ENCODE results near the gene NOL11. TPM values are rescaled to one million over a fixed set of nuclear protein-coding genes. Genes with fewer than 3 reads are reported as not detected.

Gene NOL11
- total and polyA plus RNA-seq, 8 donors: 9.0 to 84.6 (median 32.7) TPM

DNA sequence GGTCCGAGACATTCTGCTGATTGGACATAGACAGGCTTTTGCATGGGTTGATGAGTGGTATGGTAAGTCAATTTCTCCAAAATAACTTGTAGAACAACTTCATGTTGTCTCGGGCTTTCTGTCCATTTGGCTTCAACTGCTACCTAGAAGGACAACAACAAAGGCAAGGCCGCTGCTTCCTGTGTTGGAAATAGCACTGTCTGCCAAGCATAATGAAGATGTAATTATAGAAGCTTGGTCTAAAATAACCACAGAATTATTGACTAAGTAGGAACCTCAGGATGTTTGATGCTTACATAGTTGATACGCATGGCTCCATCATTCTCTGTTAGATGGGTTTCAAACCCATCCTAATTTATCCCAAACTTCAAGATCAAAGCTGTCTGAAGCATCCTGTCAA is 42.3 kb upstream of the NOL11 start:
- Histone ChIP-seq H3K27me3 (no peaks in the 10 kb centered on the region), H3K9me3 (no peaks in the 10 kb centered on the region), H3K36me3 (peaks cover 0 to 31% (median 20%) of the 10 kb centered on the region in 4 donors), H3K27ac (no peak overlapping the region), H3K4me3 (no peak overlapping the region), H3K4me1 (peaks cover 0 to 8% (median 0%) of the 10 kb centered on the region in 4 donors)
- intact Hi-C loops (cut with DNase I; ENCODE audit: low total_unique reads): no loop called here
- 90 to 95% (median 91%) methylated on average over 4 of the region's 4 CpGs for WGBS, 5 donors
- TF ChIP-seq POLR2AphosphoS5 (IDR thresholded peaks at IDR 0.05) (no peak), EP300 (IDR thresholded peaks at IDR 0.05) (no peak), CTCF (IDR thresholded peaks at IDR 0.05) (no peak)
- DNase-seq: no peak

- intact Hi-C loops (cut with DNase I; ENCODE audit: low total_unique reads): no loop called here
- Histone ChIP-seq H3K4me3 (no peak overlapping the region), H3K36me3 (peaks cover 0 to 26% (median 20%) of the 10 kb centered on the region in 4 donors), H3K9me3 (no peaks in the 10 kb centered on the region), H3K27me3 (no peaks in the 10 kb centered on the region), H3K27ac (no peak overlapping the region), H3K4me1 (peaks cover 0 to 1% (median 0%) of the 10 kb centered on the region in 4 donors)
- DNase-seq: no peak
- no peak for TF ChIP-seq CTCF (IDR thresholded peaks at IDR 0.05)
- no peak for TF ChIP-seq POLR2A (IDR thresholded peaks at IDR 0.05)
- TF ChIP-seq POLR2AphosphoS5 (IDR thresholded peaks at IDR 0.05): no peak
- no peak for TF ChIP-seq EP300 (IDR thresholded peaks at IDR 0.05)
- WGBS, 5 donors: 53 to 67% (median 63%) methylated on average over 4 of the region's 4 CpGs
Measured at GRCh38 chr17:67676305-67676704, 41.4 kb upstream of the NOL11 start.

GRCh38 chr17:67678414-67678813 is 39.3 kb upstream of the NOL11 start:
- 88 to 96% (median 96%) methylated on average over 2 of the region's 2 CpGs for WGBS, 5 donors
- no peak for TF ChIP-seq CTCF (IDR thresholded peaks at IDR 0.05)
- DNase-seq: no peak
- H3K4me1 ChIP-seq: no peaks in the 10 kb centered on the region
- no peak overlapping the region for H3K4me3 ChIP-seq
- intact Hi-C loops (cut with DNase I; ENCODE audit: low total_unique reads): no loop called here
- H3K27me3 ChIP-seq: no peaks in the 10 kb centered on the region
- H3K36me3 ChIP-seq: peaks cover 0 to 20% (median 17%) of the 10 kb centered on the region in 4 donors
- H3K27ac ChIP-seq: no peak overlapping the region
- H3K9me3 ChIP-seq: no peaks in the 10 kb centered on the region

DNA sequence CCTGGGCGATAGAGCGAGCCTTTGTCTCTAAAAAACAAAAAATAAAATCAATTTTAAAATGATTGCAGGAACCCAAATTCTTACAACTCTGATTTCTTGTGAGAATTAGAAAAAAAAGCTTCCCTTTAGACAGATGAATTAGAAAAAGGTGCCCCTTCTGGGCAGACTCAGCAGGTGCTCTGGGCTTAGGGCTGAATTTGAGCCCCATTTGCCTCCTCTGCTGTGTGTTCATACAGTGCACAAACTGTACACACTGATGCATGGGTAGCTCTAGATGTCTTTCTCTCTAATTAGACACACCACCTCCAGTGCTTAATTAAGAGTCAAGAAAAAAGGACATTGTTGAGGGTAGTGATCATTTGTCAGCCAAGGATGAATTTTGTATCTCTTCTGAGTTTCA is 38.5 kb upstream of the NOL11 start:
- Histone ChIP-seq H3K9me3 (no peaks in the 10 kb centered on the region), H3K36me3 (peaks cover 0 to 20% (median 17%) of the 10 kb centered on the region in 4 donors), H3K27ac (no peak overlapping the region), H3K4me3 (no peak overlapping the region), H3K27me3 (no peaks in the 10 kb centered on the region), H3K4me1 (no peaks in the 10 kb centered on the region)
- TF ChIP-seq CTCF (IDR thresholded peaks at IDR 0.05): no peak
- no peak for TF ChIP-seq POLR2A (IDR thresholded peaks at IDR 0.05)
- no peak for TF ChIP-seq POLR2AphosphoS5 (IDR thresholded peaks at IDR 0.05)
- no peak for TF ChIP-seq EP300 (IDR thresholded peaks at IDR 0.05)
- intact Hi-C loops (cut with DNase I; ENCODE audit: low total_unique reads): no loop called here
- 97 to 99% (median 97%) methylated on average over 2 of the region's 2 CpGs for WGBS, 5 donors
- DNase-seq: no peak
